Right ventricle myocardium superior (tissue), 1 donor: ENCODE results near the gene FOXR1. TPM values are rescaled to one million over a fixed set of nuclear protein-coding genes. Genes with fewer than 3 reads are reported as not detected.

Experiments
- microRNA-seq: library from miRNA; unstranded; fragments of <30 nt; microRNA quantifications from one replicate; pipeline ENCODE4 v1.2.0, GENCODE V29; 2020
- total RNA-seq: library from RNA; stranded (reverse); fragmentation: NEBNext Ultra II Directional; extraction: Animal tissue kit (Norgen Biotek cat#: 25700); gene quantifications from one replicate; pipeline ENCODE4 v1.2.1, GENCODE V29; 2021
- donor health status: DM: no; HTN: yes; CAD: no; lungs with severe emphysema.

FOXR1 gene
- total RNA-seq, 1 donor from 2014 or later = not detected

Small RNA genes lying within 50 kb of the gene (microRNA-seq; reads per million reads assigned to microRNA genes)
- not detected for gene MIR3656

Other genes with a start within 250 kb of the FOXR1 start
- 117 TPM for gene DDX6, start 180.6 kb upstream of the FOXR1 start, total RNA-seq
- gene CXCR5, start 87.9 kb upstream of the FOXR1 start, total RNA-seq = not detected
- 36.6 TPM for gene BCL9L, start 45.8 kb upstream of the FOXR1 start, total RNA-seq
- not detected for gene UPK2, start 15.5 kb upstream of the FOXR1 start, total RNA-seq
- gene CENATAC, start 26.4 kb downstream of the FOXR1 start, total RNA-seq = 10.0 TPM
- gene RPS25, start 46.6 kb downstream of the FOXR1 start, total RNA-seq = 827 TPM
- 30.7 TPM for gene TRAPPC4, start 47.0 kb downstream of the FOXR1 start, total RNA-seq
- gene SLC37A4, start 59.1 kb downstream of the FOXR1 start, total RNA-seq = 7.1 TPM
- 63.5 TPM for gene HYOU1, start 85.4 kb downstream of the FOXR1 start, total RNA-seq
- gene VPS11, start 96.1 kb downstream of the FOXR1 start, total RNA-seq = 19.8 TPM
- gene HMBS, start 113.1 kb downstream of the FOXR1 start, total RNA-seq = 22.1 TPM
- 18.2 TPM for gene DPAGT1, start 130.1 kb downstream of the FOXR1 start, total RNA-seq
- 9.6 TPM for gene C2CD2L, start 135.6 kb downstream of the FOXR1 start, total RNA-seq
- gene HINFP, start 149.8 kb downstream of the FOXR1 start, total RNA-seq = 13.3 TPM
- gene ABCG4, start 177.3 kb downstream of the FOXR1 start, total RNA-seq = 1.5 TPM
- gene NLRX1, start 197.0 kb downstream of the FOXR1 start, total RNA-seq = 34.0 TPM
- not detected for gene NHERF4, start 213.7 kb downstream of the FOXR1 start, total RNA-seq
- gene CBL, start 234.6 kb downstream of the FOXR1 start, total RNA-seq = 6.5 TPM